Transverse colon (tissue), 3 donors: Measurements from ENCODE around the gene SEC14L2.

Source experiments
- CTCF ChIP-seq, 5 experiments: fragments of 200-600 bp in 3 of 5; fragments of 450-650 bp in 2 of 5; sonication (generic) in 3 of 5; IDR thresholded peaks; 1 replicate in 2 of 5; 2 replicates in 3 of 5; pipeline ENCODE4 v1.5.1; 2016 to 2017; ENCODE audit warnings: antibody characterized with exemption in 5 of 5, inconsistent platforms in 3 of 5, mild to moderate bottlenecking in 2 of 5, moderate library complexity in 1 of 5
- POLR2A ChIP-seq: fragments of 450-650 bp; IDR thresholded peaks from one replicate; pipeline ENCODE4 v1.6.1; 2016; ENCODE audit warnings: antibody characterized with exemption, mild to moderate bottlenecking, moderate library complexity

- TF ChIP-seq CTCF (IDR thresholded peaks at IDR 0.05) (no peak), POLR2A (no peak)
Measured at GRCh38 chr22:30351226-30351625, 45.6 kb upstream of the SEC14L2 start.
